ENCODE data around the gene PNMA6F. TPM values are rescaled to one million over a fixed set of nuclear protein-coding genes. Genes with fewer than 3 reads are reported as not detected.
"Not testable (repeated sequence)": the region's sequence is repeated elsewhere in the genome, so short reads cannot be mapped to it uniquely, and the experiment has no call there.

PNMA6F gene
- total RNA-seq, 2 donors from 2014 or later: not detected

DNA sequence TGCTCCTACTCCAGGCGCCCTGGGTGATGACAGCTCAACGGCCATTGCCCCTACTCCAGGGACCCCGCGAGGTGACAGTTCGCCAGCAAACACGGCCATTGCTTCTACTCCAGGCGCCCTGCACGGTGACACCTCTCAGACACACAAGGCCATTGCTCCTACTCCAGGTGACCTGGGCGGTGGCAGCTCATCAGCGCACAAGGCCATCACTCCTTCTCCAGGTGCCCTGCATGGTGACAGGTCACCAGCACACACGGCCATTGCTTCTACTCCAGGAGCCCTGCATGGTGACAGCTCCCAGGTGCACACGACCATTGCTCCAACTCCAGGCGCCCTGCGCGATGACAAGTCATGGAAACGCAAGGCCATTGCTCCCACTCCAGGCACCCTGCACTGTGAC, 46.1 kb downstream of the PNMA6F start:
- H3K27me3 Mint-ChIP-seq (ENCODE audit: low read depth); ATAC-seq (replicated peaks in 1 of 2); H3K27ac Mint-ChIP-seq; H3K9me3 Mint-ChIP-seq; H3K36me3 Mint-ChIP-seq (ENCODE audit: insufficient read depth in 2 of 2); DNase-seq; H3K4me3 Mint-ChIP-seq; H3K4me1 Mint-ChIP-seq (ENCODE audit: low read depth): not testable (repeated sequence)

DNA sequence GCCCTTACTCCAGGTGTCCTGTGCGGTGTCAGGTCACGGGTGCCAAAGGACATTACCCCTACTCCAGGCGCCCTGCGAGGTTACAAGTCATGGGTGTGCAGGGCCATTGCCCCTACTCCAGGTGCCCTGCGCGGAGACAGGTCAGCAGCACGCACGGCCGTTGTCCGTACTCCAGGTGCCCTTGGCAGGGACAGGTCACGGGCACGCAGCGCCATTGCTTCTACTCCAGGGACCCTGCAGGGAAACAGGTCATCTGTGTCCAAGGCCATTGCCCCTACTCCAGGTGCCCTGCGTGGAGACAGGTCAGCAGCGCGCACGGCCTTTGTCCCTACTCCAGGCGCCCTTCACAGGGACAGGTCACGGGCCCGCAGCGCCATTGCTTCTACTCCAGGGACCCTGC, 49.0 kb downstream of the PNMA6F start:
- ATAC-seq (replicated peaks in 1 of 2); H3K27me3 Mint-ChIP-seq (ENCODE audit: low read depth); H3K36me3 Mint-ChIP-seq (ENCODE audit: insufficient read depth in 2 of 2); DNase-seq; H3K4me3 Mint-ChIP-seq; H3K27ac Mint-ChIP-seq; H3K4me1 Mint-ChIP-seq (ENCODE audit: low read depth); H3K9me3 Mint-ChIP-seq: not testable (repeated sequence)

DNA sequence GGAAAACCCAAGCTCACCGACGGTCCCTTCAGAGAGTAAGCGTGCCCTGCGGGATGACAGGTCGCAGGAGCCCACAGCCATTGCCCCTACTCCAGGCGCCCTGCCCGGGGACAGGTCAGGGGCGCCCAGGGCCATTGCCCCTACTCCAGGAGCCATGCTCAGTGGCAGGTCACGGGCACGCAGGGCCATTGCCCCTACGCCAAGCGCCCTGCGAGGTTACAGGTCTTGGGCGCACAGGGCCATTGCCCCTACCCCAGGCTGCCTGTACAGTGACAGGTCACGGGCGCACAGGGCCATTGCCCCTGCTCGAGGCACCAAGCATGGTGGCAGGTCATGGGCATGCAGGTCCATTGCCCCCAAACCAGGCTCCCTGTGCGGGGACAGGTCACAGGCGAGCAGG, 49.5 kb downstream of the PNMA6F start:
- not testable (repeated sequence) for H3K4me3 Mint-ChIP-seq; DNase-seq; H3K4me1 Mint-ChIP-seq (ENCODE audit: low read depth); H3K27ac Mint-ChIP-seq; H3K27me3 Mint-ChIP-seq (ENCODE audit: low read depth); H3K36me3 Mint-ChIP-seq (ENCODE audit: insufficient read depth in 2 of 2); H3K9me3 Mint-ChIP-seq; ATAC-seq (replicated peaks in 1 of 2)

Other genes with a start within 250 kb of the PNMA6F start
- under 1 TPM; 0.49 to 0.60 TPM for gene PNMA6A, start 249.3 kb downstream of the PNMA6F start, total RNA-seq
- not detected for gene MAGEA1, start 142.5 kb downstream of the PNMA6F start, total RNA-seq
- 10 to 100 TPM; 15.6 to 15.7 TPM for gene ZNF275, start 12.4 kb upstream of the PNMA6F start, total RNA-seq
- gene PNMA6E, start 79.6 kb upstream of the PNMA6F start, total RNA-seq: not detected
- 1 to 10 TPM; 2.2 to 2.4 TPM for gene ZFP92, start 89.7 kb upstream of the PNMA6F start, total RNA-seq
- gene TREX2, start 124.3 kb upstream of the PNMA6F start, total RNA-seq: 1 to 10 TPM; 2.7 to 2.8 TPM
- 10 to 100 TPM; 27.7 to 40.0 TPM for gene HAUS7, start 148.8 kb upstream of the PNMA6F start, total RNA-seq
- not detected for gene BGN, start 173.2 kb upstream of the PNMA6F start, total RNA-seq
- not detected for gene ATP2B3, start 195.9 kb upstream of the PNMA6F start, total RNA-seq

Measured in activated T-cell treated with anti-CD3 and anti-CD28 coated beads, Interleukin-2, amount 50 U/mL, for 72 hours (primary cell).